Fibroblast of skin of left biceps (primary cell): Measurements from ENCODE around the gene TBATA.

Experiments used
- DNase-seq, 2 experiments: peaks; one replicate each; pipeline ENCODE4 v3.0.0-alpha.2; 2013; ENCODE audit warnings: low read depth in 2 of 2

TBATA gene

GRCh38 chr10:70762441-70763175 is 22.6 kb downstream of the TBATA start:
- DNase-seq: no peak

- no peak for DNase-seq
Measured at GRCh38 chr10:70761727-70762350, 23.3 kb downstream of the TBATA start.

- no peak for DNase-seq
Measured at GRCh38 chr10:70761031-70761601, 24.1 kb downstream of the TBATA start.

GRCh38 chr10:70760271-70760787 is 24.8 kb downstream of the TBATA start:
- DNase-seq: no peak

- no peak for DNase-seq
Measured at GRCh38 chr10:70759781-70760180, 25.4 kb downstream of the TBATA start.

- peak; percentile 35 to 38 for DNase-seq
Measured at GRCh38 chr10:70758757-70759514, 26.2 kb downstream of the TBATA start.

GRCh38 chr10:70757856-70758255 is 27.3 kb downstream of the TBATA start:
- DNase-seq: no peak

- no peak for DNase-seq
Measured at GRCh38 chr10:70756700-70757360, 28.3 kb downstream of the TBATA start.

- DNase-seq: no peak
Measured at GRCh38 chr10:70753841-70754621, 31.1 kb downstream of the TBATA start.

- DNase-seq: no peak
Measured at GRCh38 chr10:70753026-70753663, 32.0 kb downstream of the TBATA start.

GRCh38 chr10:70752571-70752970 is 32.6 kb downstream of the TBATA start:
- DNase-seq: no peak

GRCh38 chr10:70751991-70752390 is 33.2 kb downstream of the TBATA start:
- DNase-seq: no peak

GRCh38 chr10:70751356-70751755 is 33.8 kb downstream of the TBATA start:
- no peak for DNase-seq

- DNase-seq: no peak
Measured at GRCh38 chr10:70750156-70750703, 34.9 kb downstream of the TBATA start.

- no peak for DNase-seq
Measured at GRCh38 chr10:70749756-70750155, 35.4 kb downstream of the TBATA start.

GRCh38 chr10:70748801-70749573 is 36.2 kb downstream of the TBATA start:
- DNase-seq: no peak

GRCh38 chr10:70748305-70748704 is 36.9 kb downstream of the TBATA start:
- no peak for DNase-seq

GRCh38 chr10:70747192-70747965 is 37.8 kb downstream of the TBATA start:
- no peak for DNase-seq
